ENCODE data around the gene DXO. TPM values are rescaled to one million over a fixed set of nuclear protein-coding genes. Genes with fewer than 3 reads are reported as not detected.

DXO gene
- polyA plus RNA-seq, 3 donors from 2014 or later = 9.2 to 19.5 (median 17.2) TPM

GRCh38 chr6:31970604-31971271 lies 1.2 kb downstream of the DXO start:
- Mint-ChIP-seq H3K36me3 (peaks cover 0 to 18% (median 5%) of the 10 kb centered on the region in 3 donors), H3K27me3 (ENCODE audit: low read depth in 3 of 3) (peaks cover 12 to 20% (median 17%) of the 10 kb centered on the region in 3 donors), H3K4me1 (peaks cover 38 to 45% of the 10 kb centered on the region in 2 donors), H3K27ac (peak overlapping the region; percentile 99 to 100 (median 100)), H3K4me3 (peak overlapping the region; percentile 54 to 99 (median 96)), H3K9me3 (no peaks in the 10 kb centered on the region)
- DNase-seq = no peak

DNA sequence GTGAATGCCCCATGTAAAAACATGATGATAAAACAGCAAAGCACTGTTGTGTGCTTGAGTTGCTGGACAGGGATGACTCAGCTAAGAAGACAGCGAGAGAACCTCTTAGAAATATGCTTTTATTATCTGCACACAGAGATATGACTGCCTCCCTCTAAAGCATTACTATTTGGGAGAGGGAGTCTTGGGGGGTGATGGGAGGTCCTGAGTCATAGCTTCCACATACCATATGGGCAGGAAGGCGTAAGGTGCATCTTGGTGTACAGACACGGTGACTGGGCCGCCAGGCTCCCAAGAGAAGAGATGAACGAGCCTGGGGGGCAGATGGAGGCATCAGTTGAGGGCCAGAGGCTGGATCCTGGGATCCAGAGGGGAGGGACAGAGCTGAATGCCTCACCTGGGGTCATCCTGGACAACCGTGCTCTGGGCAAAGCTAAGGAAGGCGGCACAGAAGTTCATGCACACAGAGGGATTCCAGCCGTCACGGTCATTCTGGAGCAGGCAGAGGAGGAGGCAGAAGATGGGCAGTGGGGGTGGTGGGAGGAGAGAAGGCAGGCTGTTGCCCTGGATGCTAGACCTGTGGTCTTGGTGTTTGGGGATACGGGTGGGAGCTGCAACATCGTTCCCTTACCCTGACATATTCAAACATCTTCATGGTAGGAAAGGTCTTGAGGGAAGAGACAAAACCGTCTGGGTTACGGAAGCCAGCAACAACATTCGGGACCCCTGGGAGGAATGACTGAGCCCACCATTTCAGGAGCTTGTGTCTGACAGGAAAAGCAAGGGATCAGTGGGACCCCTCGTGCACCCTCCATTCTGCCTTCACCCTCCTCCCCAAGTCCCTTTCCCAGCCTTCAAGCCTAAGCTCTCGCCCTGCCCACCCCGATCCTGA lies 2.0 kb downstream of the DXO start:
- Mint-ChIP-seq H3K4me1 (peaks cover 38 to 45% of the 10 kb centered on the region in 2 donors), H3K9me3 (no peaks in the 10 kb centered on the region), H3K36me3 (peaks cover 0 to 25% (median 8%) of the 10 kb centered on the region in 3 donors), H3K27ac (peak overlapping the region; percentile 99 to 100 (median 100)), H3K4me3 (peak overlapping the region; percentile 49 to 96 (median 65)), H3K27me3 (ENCODE audit: low read depth in 3 of 3) (peaks cover 12 to 20% (median 15%) of the 10 kb centered on the region in 3 donors)
- no peak for DNase-seq

DNA sequence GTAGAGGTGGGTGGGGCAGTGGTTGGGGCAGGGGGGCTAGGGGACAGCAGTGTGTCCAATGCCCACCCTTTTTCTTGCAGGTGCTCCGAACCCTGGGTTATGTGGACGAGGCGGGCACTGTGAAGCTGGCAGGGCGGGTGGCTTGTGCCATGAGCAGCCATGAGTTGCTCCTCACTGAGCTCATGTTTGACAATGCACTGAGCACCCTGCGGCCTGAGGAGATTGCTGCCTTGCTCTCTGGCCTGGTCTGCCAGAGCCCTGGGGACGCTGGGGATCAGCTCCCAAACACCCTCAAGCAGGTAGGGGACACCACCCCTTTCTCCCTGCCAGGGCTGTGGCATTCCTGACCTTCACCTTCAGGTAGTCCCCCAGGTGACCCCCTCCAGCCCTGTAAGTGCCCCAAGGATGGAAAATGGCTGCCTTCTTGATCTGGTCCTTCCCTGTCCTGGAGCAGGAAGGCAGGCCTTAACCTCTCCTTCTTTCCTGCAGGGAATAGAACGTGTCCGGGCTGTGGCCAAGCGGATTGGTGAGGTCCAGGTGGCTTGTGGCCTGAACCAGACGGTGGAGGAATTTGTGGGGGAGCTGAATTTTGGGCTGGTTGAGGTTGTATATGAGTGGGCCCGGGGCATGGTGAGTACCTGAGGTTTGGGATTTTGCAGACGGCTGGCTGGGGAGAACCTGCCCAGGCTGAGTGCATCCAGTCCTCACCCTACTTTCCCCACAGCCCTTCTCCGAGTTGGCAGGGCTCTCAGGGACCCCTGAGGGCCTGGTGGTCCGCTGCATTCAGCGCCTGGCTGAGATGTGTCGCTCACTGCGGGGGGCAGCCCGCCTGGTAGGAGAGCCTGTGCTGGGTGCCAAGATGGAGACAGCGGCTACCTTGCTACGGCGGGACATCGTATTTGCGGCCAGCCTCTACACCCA lies 2.9 kb downstream of the DXO start:
- Mint-ChIP-seq H3K27ac (peak overlapping the region; percentile 56 to 100 (median 100)), H3K9me3 (no peaks in the 10 kb centered on the region), H3K36me3 (peaks cover 0 to 32% (median 13%) of the 10 kb centered on the region in 3 donors), H3K4me3 (peak overlapping the region in 1 of 5 donors; percentile 65), H3K27me3 (ENCODE audit: low read depth in 3 of 3) (peaks cover 12 to 20% (median 15%) of the 10 kb centered on the region in 3 donors), H3K4me1 (peaks cover 37 to 45% of the 10 kb centered on the region in 2 donors)
- no peak for DNase-seq

GRCh38 chr6:31968326-31968725 lies 3.6 kb downstream of the DXO start:
- H3K36me3 Mint-ChIP-seq = peaks cover 0 to 36% (median 15%) of the 10 kb centered on the region in 3 donors
- H3K4me1 Mint-ChIP-seq = peaks cover 32 to 38% of the 10 kb centered on the region in 2 donors
- H3K4me3 Mint-ChIP-seq = no peak overlapping the region
- peak overlapping the region in 2 of 6 donors; percentile 5 to 23 for H3K27ac Mint-ChIP-seq
- DNase-seq = no peak
- H3K27me3 Mint-ChIP-seq (ENCODE audit: low read depth in 3 of 3) = peaks cover 12 to 20% (median 14%) of the 10 kb centered on the region in 3 donors
- H3K9me3 Mint-ChIP-seq = no peaks in the 10 kb centered on the region

DNA sequence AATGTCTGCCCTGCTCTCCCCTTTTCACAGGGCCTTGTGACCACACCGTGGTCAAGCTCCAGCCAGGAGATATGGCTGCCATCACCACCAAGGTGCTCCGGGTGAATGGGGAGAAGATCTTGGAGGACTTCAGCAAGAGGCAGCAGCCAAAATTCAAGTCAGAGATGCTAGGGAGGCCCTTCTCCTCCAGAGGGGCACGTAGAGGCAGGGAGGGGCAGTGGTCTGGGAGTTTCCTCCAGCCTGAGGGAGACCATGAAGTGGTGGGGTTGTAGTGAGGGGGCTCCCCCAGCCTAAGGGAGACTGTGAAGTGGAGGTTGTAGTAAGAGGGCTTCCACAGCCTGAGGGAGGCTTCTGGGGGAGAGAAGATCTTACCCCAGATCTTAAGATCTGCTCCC lies 4.0 kb downstream of the DXO start:
- Mint-ChIP-seq H3K4me3 (no peak overlapping the region), H3K27me3 (ENCODE audit: low read depth in 3 of 3) (peaks cover 12 to 20% (median 12%) of the 10 kb centered on the region in 3 donors), H3K27ac (peak overlapping the region; percentile 23 to 69 (median 54)), H3K36me3 (peaks cover 0 to 40% (median 15%) of the 10 kb centered on the region in 3 donors), H3K4me1 (peaks cover 28 to 34% of the 10 kb centered on the region in 2 donors), H3K9me3 (no peaks in the 10 kb centered on the region)
- no peak for DNase-seq

GRCh38 chr6:31966997-31967925 lies 4.7 kb downstream of the DXO start:
- H3K27ac Mint-ChIP-seq = peak overlapping the region; percentile 23 to 74 (median 62)
- peaks cover 22 to 29% of the 10 kb centered on the region in 2 donors for H3K4me1 Mint-ChIP-seq
- no peaks in the 10 kb centered on the region for H3K9me3 Mint-ChIP-seq
- DNase-seq = no peak
- H3K27me3 Mint-ChIP-seq (ENCODE audit: low read depth in 3 of 3) = peaks cover 11 to 19% (median 11%) of the 10 kb centered on the region in 3 donors
- H3K4me3 Mint-ChIP-seq = no peak overlapping the region
- peaks cover 0 to 46% (median 19%) of the 10 kb centered on the region in 3 donors for H3K36me3 Mint-ChIP-seq

DNA sequence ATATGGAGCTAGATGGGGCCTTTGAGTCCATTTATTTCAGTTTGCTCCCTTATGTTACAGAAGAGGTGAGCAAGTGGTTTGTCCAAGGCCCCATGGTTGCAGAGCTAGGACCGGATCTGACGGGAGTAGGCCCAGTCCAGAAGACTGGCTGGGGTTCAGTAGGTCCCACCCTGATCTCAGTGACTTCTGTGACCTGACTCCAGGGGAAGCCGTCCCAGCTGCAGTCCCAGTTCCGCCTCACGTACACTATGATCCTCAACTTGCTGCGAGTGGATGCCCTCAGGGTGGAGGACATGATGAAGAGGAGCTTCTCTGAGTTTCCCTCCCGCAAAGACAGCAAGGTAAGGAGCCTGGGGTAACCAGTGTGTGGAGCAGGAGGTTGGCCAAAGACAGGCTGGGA lies 5.4 kb downstream of the DXO start:
- Mint-ChIP-seq H3K9me3 (no peaks in the 10 kb centered on the region), H3K27me3 (ENCODE audit: low read depth in 3 of 3) (peaks cover 3 to 12% (median 4%) of the 10 kb centered on the region in 3 donors), H3K27ac (peak overlapping the region in 1 of 6 donors; percentile 29), H3K4me3 (no peak overlapping the region), H3K36me3 (peaks cover 0 to 54% (median 24%) of the 10 kb centered on the region in 3 donors), H3K4me1 (peaks cover 15 to 29% of the 10 kb centered on the region in 2 donors)
- no peak for DNase-seq

DNA sequence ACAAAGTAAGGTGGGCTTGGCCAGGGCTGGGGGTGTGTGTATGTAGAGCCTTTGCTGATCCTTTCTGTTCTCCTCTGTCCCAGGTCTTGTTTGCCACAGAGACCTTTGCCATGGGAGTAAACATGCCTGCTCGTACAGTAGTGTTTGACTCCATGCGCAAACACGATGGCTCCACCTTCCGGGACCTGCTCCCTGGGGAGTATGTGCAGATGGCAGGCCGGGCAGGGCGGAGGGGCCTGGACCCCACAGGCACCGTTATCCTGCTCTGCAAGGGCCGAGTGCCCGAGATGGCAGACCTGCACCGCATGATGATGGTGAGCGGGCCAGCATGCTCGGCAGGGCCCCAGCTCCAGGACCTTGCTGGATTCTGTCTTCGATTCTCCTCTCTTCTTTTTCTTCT lies 6.2 kb downstream of the DXO start:
- DNase-seq = no peak
- Mint-ChIP-seq H3K4me3 (no peak overlapping the region), H3K9me3 (no peaks in the 10 kb centered on the region), H3K27me3 (ENCODE audit: low read depth in 3 of 3) (peaks cover 3 to 8% (median 4%) of the 10 kb centered on the region in 3 donors), H3K36me3 (peaks cover 0 to 62% (median 24%) of the 10 kb centered on the region in 3 donors), H3K27ac (peak overlapping the region in 1 of 6 donors; percentile 13), H3K4me1 (peaks cover 16 to 21% of the 10 kb centered on the region in 2 donors)

GRCh38 chr6:31963921-31964320 lies 8.0 kb downstream of the DXO start:
- Mint-ChIP-seq H3K36me3 (peaks cover 0 to 61% (median 24%) of the 10 kb centered on the region in 3 donors), H3K4me1 (peaks cover 15 to 26% of the 10 kb centered on the region in 2 donors), H3K27me3 (ENCODE audit: low read depth in 3 of 3) (peaks cover 0 to 8% (median 4%) of the 10 kb centered on the region in 3 donors), H3K27ac (peak overlapping the region in 2 of 6 donors; percentile 11 to 29), H3K9me3 (no peaks in the 10 kb centered on the region), H3K4me3 (no peak overlapping the region)
- no peak for DNase-seq

GRCh38 chr6:31961616-31962015 lies 10.3 kb downstream of the DXO start:
- Mint-ChIP-seq H3K4me3 (peak overlapping the region in 1 of 5 donors; percentile 59), H3K36me3 (peaks cover 0 to 48% (median 20%) of the 10 kb centered on the region in 3 donors), H3K4me1 (peaks cover 31 to 44% of the 10 kb centered on the region in 2 donors), H3K9me3 (no peaks in the 10 kb centered on the region), H3K27ac (peak overlapping the region in 3 of 6 donors; percentile 70 to 77 (median 73)), H3K27me3 (ENCODE audit: low read depth in 3 of 3) (peaks cover 4 to 11% (median 6%) of the 10 kb centered on the region in 3 donors)
- DNase-seq = no peak

- H3K36me3 Mint-ChIP-seq = peaks cover 9 to 53% (median 21%) of the 10 kb centered on the region in 3 donors
- H3K27ac Mint-ChIP-seq = peak within 1 kb of the TSS; percentile 97 to 99 (median 98)
- peaks cover 31 to 44% of the 10 kb centered on the region in 2 donors for H3K4me1 Mint-ChIP-seq
Measured at GRCh38 chr6:31958741-31959739, 12.9 kb downstream of the DXO start, which contains the start of the genes NELFE and SKIC2. NELFE (minus strand) TSS chr6:31958971; CDS start chr6:31958446, 525 bp downstream. SKIC2 (plus strand) TSS chr6:31959175; CDS start chr6:31959193, 18 bp downstream.

More at GRCh38 chr6:31958741-31959739, 12.9 kb downstream of the DXO start, which contains the start of the genes NELFE and SKIC2:
- Mint-ChIP-seq H3K4me3 (peak within 1 kb of the TSS; percentile 93 to 98 (median 97)), H3K27me3 (ENCODE audit: low read depth in 3 of 3) (peaks cover 4 to 11% (median 6%) of the 10 kb centered on the region in 3 donors), H3K9me3 (no peaks in the 10 kb centered on the region)
- peak; percentile 99 for DNase-seq

Data from immature natural killer cell (primary cell).